Measurements from ENCODE around the gene EXOC4.

DNA sequence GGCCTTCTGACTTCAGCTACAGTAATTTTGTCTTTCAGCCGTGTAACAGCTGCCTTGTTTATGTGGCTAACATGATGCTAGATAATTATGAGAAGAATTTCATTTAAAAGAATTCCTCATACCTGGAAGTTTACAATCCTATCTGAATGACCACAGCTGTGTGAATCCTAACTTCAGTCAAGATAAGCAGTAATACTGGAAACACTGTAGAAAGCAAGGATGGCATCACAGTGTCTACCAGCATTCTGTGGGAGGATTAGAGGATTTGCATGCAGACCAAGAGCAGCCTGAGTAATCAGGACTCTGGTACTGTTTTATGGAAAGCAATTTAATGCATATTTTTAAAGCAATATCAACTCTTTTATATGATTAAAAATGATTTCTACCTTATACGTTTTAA, 282.4 kb downstream of the EXOC4 start:
- TF ChIP-seq POLR2AphosphoS5 (IDR thresholded peaks at IDR 0.05; ENCODE audit: borderline replicate concordance, low read depth, low read length), result no peak
- no peak for TF ChIP-seq EZH2 (IDR thresholded peaks at IDR 0.05)
- no peak for TF ChIP-seq FOXP2 (optimal IDR thresholded peaks at IDR 0.05; ENCODE audit: control extremely low read depth, extremely low read length, insufficient read depth)

All from SK-N-MC (cell line).